Measurements from ENCODE around the gene LMX1B.
"Not testable (repeated sequence)": the region's sequence is repeated elsewhere in the genome, so short reads cannot be mapped to it uniquely, and the experiment has no call there.

Gene LMX1B

DNA sequence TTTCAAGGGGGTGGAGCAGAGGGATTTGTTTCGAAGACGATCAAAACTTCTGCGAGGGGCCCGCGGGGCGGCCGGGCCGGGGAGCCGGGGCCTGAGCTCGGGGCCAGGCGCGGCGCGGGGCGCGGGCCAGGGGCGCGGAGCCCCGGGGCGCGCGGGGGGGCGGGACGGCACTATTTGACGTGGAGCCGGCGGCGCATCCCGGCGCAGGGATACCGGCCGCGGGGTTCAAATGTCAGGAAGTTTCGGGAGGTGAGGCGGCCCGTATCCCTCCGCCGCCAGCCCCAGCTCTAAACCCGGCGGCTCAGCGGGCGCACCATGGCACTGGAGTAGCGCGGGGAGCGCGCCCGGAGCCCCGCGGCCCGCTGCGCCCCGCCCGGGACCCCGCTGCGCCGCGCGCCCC lies at the start of gene LMX1B:
Gene LMX1B (plus strand): TSS at position 278 of the 400 bp plus-strand sequence. CDS start 522 bp downstream, outside the sequence.
- DNase-seq, result peak; percentile 35

DNA sequence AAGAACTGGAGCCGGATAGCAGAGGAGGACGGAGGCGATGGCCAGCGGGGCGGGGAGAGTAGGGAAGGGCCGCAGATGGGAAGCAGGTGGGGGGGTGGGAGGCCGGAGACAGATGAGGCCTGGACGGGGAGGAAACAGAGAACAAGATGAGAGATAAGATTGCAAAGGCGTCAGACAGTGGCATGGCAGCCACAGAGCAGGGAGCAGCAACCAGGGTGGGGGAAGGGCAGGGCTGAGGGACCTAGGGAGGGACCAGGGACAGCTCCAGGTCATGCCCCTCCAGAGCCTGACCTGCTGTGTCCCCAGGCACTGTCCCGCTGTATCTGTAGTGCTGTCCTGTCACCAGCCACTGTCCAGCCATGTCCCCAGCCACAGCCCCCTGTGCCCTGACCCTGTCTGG lies 49.6 kb upstream of the LMX1B start:
- no peak for DNase-seq

DNA sequence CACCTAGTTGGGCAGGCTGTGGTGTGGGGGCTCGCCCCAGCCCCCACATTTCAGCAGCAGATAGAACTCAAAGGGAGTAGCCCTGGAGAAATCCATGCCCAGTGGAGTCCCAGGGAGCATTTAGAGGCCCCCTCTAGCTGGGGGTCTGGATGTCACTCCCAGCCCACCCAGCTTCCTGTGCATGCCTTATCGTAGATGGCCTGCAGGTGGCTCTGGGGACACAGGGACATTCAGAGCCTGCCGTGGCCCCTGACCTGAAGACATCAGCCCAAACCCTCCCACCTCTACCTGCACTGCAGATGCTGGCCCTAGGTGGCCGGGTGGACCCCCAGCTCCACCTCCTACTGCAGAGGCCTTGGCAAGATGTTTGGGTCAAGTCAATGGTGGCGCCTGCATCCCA lies 49.0 kb upstream of the LMX1B start:
- DNase-seq, result no peak

DNA sequence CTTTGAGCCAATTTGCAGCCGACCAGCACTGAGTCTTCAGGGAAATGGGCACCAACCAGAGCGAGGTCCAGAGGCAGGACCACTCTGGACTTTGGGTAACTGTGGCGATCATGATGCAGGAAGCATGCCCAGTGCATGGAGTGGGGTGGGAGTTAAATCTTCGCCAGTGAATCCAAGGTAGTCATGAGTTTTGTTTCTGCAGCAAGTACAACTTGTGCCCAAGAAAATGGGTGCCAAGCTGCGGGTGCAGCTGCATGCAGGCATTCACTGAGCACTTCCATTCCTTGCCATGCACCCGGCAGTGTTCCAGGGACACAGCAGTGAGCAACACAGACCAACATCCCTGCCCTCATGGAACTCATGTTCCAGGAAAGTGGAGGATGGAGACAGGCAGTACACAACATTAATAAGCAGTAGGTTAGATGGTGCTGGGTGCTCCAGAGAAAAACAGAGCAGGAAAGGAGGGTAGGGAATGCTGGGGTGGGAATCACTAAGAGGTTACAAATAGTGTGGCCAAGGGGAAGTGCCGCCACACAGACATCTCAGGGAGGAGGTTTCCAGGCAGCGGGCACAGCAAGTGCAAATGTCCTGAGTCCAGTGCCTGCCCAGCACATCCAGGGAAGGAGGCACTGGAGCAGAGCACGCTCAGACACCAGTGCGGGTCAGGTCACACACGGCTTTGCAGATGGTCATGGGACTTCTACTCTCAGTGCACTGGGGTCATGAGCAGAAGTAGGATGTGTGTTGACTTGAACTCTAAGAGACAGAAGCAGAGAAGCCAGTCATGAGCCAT lies 48.2 kb upstream of the LMX1B start:
- DNase-seq, result no peak

DNA sequence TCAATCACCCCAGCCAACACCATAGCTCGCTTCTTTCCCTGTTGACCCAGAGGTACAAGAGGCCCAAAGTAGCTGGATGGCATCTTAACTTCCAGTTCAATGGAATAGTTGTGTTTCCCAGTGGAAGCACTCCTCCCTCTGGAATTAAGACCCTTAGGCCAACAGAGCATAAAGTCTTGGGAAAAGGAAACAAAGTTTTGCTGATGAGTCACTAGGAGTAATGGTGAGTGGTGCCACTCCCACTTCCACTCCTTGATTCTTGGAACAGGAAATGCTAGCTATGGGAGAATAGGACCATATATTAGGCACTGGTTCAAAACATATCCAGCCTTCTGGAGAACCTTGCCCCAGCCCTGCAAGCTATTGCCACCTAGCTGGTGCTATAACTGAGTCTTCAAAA lies 44.7 kb upstream of the LMX1B start:
- DNase-seq, result peak; percentile 16

DNA sequence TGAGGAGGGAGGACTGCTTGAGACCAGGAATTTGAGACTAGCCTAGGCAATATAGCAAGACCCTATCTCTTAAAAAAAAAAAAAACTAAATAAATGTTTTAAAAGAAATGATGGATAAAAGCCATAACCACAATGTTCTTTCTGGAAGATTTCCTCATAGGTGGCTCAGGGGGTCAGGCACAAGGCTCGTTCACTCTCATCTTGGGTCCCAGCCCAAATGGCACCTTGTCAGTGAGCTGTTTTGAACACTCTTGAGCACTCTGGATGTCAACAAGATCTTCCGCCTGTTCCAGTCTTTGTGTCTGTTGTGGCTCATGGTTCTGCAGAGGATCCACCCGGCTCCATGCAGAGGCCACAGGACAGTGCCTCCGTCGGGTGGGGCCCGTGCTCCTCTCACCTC lies 35.7 kb upstream of the LMX1B start:
- no peak for DNase-seq

DNA sequence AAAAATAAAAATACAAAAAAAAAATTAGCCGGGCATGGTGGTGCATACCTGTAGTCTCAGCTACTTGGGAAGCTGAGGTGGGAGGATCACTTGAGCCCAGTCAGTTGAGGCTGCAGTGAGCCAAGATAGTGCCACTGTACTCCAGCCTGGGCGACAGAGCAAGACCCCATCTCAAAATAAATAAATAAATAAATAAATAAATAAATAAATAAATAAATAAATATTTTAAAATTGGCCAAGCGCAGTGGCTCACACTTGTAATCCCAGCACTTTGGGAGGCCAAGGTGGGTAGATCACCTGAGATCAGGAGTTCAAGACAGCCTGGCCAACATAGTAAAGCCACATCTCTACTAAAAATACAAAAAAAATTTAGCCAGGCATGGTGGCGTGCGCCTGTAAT lies 33.4 kb upstream of the LMX1B start:
- DNase-seq, result not testable (repeated sequence)

DNA sequence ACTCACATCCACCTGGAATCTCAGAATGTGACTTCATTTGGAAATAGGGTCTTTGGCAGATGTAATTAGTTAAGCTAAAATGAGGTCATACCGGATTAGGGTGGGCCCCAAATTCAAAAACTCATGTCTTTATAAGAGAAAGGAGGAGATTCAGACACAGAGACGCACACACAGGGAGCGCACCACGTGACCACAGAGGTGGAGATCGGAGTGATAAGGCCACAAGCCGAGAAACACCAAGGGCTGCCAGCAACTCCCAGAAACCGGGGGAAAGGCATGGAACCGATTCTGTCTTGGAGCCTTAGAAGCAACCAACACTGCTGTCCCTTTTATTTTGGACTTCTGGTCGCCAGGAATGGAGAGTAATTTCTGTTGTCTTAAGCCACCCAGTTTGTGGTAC lies 31.8 kb upstream of the LMX1B start:
- DNase-seq, result no peak

DNA sequence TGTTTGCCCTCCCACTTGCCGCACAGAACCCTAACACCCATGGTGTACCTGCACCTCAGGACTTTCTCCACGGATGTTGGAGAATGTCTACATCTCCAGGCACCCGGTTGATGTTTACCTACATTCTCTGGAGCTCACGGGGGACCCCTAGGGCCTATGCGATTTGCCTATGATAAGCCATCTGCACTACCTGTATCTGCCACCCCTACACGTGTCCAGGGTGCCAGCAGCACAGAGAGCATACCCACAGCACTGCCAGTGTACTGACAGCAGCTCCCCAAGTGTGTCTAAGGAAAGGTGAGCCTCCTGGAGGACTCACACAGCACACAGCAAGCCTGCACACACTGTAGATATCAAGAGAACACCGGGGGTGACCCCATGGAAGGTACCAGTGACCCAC lies 31.3 kb upstream of the LMX1B start:
- no peak for DNase-seq

DNA sequence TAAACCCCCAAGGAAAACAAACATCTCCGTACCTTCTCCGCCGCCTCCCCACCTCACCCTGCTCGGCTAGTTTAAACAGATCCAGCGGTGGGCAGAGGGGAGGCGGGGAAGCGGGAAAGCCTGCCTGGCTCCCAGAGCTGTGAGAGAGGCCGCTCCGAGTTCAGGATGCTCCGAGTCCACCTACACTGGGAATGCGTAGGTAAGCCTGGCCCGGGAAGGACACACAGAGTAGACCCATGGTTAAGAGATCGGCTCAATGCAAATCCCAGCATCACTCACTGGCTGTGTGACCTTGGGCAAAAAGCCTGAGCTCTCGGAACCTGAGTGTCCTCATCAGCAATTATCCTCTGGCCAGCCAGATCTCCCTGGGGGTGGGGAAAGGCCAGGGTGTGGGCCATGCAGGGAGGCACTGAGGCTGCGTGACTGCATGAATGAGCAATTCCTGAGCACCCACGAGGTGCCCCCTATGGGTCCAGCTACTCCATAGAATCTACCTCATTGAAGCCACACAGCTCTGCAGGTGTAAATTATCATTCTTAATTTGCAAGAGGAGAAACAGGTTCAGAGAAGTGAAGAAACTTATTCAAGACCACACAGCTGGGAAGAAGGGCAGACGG lies 30.5 kb upstream of the LMX1B start:
- no peak for DNase-seq

DNA sequence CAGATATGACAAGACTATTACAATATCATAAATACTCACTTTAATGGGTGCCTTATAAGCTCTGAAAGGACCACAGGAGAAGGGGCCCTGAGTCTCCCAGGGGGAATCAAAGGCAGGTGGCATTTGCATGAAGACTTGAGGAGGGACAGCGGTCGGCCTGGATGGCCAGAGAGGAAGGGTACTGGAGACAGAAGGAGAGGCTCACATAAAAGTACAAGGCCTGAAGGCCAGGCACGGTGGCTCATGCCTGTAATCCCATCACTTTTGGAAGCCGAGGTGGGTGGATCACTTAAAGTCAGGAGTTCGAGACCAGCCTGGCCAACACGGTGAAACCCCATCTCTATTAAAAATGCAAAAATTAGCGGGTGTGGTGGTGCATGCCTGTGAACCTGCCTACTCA lies 29.1 kb upstream of the LMX1B start:
- no peak for DNase-seq

DNA sequence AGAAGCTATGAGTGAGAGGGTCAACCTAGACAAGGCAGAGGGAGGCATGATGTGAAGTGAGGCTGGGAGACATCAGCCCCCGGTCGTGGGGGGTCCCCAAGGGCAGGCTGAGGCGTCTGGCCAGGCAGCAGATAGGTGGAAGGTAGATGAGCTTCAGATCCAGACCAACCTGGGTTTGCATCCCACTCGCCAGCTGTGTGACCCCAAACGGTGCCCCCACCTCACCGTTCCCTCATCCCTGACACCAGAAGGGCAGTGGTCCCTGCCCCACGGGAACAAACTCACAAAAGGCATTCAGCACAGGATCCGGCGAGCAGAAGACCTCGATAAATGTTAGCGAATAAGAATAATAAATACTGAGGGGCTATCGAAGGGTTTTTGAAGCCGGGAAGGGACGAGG lies 27.5 kb upstream of the LMX1B start:
- no peak for DNase-seq

DNA sequence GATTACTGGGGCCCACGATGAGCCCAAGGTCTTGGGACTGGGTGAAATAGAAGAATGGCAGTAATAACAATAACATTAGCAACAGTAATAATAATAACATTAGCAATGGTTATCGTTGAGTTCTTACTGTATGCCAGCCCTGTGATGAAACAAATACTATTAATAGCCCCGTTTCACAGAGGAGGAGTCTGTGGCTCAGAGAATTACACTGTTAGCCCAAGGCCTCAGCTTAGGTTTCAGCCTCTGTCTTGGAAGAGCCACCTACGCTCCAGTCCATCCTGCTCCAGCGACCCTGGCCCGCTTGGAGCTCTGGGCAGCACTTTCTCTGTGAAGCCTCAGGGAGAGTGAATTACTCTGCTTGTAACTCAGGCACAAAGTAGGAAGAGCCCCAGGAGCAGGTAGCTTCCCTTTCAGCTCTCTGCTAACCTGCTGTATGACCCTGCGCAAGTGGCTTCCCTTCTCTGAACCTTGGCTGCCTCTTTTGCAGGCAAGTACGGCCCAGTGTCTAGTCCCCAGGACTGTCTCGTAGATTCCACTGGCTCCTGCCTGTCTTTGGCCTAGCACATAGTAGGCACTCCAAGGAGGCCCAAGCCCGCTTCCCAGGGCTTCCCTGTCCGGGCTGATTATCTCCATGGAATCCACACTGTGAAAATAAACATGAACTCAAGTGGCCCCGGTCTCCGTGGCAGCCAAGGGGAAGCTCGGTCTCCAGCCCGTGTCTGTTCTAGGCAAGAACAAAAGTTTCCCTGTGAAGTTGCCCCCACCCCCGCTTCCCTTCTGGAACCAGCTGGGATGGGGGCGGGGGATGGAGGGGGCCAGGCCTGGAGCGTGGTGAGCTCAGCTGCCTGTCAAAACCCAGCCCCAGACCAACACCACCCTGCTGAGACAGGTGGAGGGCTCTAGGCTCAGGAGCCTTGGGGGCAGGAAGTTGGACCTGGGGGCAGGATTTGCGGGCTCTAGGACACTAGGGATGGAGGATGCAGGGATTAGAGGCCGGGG lies 26.2 kb upstream of the LMX1B start:
- no peak for DNase-seq

DNA sequence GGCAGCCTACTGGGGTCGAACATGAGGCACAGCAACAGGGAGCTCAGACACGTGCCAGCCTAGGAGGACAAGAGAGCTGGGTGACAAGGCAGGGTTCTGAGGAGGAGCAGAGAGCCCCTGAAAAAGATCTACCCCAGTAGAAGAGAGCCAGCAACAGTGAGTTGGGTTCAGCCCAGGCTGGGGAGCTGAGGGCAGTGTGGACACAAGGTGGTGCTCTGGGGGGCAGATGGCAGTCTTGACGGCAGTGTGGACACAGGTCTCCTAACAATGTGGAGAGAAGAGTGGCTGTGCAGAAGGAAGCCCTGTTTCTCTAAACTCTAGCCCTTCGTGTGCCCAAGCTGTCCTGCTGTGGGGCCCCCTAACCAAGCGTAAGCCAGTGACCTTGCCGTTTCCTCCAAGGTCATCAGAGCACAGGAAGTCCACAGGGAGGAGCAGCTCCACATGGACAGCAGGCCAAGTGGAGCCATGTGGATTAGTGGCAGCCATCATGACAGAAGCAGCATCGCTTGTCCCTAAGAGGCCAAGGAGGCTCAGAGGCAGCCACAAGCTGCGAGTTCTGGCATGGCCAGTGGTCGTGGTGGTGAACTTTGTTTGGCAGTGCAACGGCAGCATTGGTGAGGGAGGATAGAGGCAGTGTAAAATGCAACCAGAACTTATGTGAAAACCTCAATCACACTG lies 25.1 kb upstream of the LMX1B start:
- DNase-seq, result no peak

DNA sequence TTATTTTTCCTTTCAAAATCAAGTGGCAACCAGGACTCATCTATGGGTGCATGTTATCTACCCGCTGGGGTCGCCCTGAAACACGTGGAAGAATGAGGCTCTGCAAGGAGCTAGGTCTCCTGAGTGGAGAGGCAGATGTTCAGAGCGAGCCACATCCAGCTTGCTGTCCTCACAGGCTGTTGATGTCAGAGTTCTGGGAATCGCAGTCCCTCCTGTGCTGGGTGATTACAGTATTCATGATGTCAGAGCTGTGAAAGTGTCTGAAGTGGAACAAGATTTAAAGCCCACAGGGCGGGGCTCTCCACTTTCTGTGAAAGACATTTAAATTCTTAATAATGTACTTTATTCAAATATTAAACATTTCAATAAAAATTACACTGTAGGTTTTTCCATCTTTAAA lies 24.4 kb upstream of the LMX1B start:
- no peak for DNase-seq

DNA sequence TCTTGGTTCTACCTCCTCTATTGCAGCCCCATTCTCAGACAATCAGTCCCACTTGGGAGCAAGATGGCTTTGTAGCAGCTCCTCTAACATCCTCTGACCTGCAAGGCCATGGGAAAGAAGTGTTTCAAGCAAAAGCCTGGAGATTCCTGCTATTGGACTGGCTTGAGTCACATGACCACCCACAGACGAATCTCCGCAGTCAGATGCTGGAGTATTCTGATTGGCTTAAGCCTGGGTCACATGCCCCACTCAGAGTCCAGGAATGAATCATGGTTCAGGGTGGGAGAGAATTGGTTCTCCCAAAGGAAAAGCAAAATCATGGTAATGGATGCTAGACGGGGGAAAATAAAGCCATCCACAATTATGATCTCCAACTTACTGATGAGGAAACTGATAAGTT lies 22.6 kb upstream of the LMX1B start:
- no peak for DNase-seq

DNA sequence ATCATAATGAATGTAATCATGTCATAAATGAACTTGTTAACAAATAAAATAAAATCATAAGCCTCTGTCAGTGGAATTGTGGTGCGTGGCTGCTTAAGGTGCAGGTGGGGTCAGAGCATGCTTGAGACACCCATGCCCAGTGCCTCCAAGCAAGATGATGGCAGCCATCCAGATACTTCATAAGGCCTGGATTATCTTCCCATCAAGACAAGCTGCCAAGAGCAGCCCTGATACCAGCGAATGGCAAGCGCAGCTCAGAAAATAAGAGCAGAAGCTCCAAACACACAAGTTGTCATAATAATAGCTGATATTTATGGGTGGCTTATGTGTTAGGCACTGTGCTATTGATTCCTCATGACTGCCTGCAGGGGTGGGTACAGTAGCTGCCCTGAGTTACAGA lies 21.8 kb upstream of the LMX1B start:
- no peak for DNase-seq

DNA sequence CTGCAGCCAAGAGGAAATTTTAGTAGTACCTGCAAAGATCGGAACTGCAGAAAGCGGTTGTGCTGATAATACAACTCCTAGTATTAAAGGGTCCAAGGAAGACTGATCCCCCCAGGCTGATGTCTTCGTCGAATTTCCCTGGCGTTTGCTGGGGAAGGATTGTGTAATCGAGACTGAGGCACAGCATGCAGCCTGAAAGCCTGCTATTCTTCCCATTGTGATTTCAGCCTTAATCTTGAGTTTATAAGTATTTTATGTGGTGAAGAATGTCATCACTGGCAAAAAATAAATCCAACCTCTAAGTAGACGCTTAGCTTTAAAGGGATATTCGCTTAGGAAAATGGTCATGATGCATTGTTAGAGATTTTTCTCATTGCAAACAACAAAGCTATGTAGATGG lies 21.3 kb upstream of the LMX1B start:
- DNase-seq, result no peak

DNA sequence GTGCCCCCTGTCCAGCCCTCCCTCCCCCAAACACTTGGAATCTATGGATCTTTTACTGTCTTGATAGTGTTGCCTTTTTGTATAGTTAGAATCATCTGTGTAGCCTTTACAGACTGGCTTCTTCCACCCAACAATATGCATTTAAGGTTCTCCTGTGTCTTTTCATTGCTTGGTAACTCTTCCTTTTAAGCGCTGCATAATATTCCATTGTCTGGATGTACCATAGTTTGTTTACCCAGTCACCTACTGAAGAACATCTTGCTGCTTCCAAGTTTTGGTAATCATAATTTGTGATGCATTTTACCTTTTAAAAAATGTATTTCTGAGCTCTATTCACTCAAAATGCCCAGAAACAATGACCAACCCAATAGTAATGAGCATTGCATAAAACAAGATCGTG lies 17.7 kb upstream of the LMX1B start:
- DNase-seq, result no peak

DNA sequence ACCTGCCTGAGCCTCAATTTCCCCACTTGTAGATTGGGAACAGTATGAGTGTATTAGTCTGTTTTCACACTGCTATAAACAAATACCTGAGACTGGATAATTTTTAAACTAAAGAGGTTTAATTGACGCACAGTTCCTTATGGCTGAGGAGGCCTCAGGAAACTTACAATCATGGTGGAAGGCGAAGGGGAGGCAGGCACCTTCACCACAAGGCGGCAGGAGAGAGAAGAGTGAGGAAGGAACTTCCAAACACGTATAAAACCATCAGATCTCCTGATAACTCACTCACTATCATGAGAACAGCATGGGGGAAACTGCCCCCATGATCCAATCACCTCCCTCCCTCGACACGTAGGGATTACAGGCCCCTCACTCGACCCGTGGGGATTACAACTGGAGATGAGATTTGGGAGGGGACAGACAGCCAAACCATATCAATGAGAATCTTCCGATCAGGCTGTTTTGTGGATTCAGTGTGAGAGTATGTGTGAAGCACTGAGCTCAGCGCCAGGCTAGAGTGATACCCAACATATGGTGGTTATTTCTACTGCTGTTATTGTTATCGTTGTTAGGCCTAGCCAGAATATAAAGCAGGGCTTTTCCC lies 14.6 kb upstream of the LMX1B start:
- no peak for DNase-seq

DNA sequence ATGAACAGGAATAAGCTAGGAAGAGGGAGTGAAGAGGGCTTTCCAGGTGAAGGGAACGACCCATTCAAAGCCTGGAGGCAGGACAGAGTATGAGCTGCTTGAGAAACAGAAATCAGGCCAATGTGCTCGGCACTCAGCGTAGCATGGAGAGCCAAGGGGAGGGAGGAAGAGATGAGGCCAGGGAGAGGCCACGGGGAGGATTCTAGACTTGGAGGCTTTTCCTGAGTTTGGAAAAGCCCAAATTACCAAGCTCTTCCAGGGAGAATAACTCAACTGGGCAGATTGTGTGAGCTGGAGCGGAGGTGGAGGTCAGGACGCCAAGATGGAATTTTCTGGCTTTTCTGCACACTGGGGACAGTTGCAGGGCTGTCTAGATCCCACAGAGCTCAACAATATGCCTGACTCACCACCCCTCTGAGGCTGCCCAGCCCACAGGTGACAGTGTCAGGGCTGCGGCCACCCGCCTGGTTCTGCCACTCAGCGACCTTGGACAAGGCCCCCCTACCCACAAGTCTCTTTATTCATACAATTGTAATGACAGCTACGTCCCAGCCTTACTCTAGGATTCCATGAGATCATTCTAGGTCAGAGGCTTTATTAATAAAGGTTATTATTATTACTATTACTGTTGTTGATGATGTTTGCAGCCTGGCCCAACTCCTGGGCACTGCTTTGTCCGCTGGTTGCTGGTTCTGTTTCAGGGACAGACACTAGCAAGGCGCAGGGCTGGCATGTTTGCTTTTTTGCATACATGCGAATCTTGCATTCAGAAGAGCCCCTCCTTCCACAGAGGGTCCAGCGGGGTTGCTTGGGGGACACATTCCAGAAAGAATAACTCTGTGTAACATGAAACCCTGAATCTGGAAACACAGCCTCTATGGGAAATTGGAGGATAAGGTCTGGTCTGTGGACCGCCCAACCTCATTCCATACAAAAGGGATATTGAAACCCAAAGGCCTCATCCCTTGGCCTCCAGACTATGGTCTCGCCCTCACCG lies 9.4 kb upstream of the LMX1B start:
- DNase-seq, result no peak
